HepG2 (cell line): Measurements from ENCODE around the gene UQCR11. TPM values are rescaled to one million over a fixed set of nuclear protein-coding genes. Genes with fewer than 3 reads are reported as not detected.
A peak's percentile ranks its signal among the peaks of the same experiment; 100 is the strongest.

Experiments
- BHLHE40 ChIP-seq: IDR thresholded peaks from 2 replicates; pipeline ENCODE4 v1.6.1; 2011; ENCODE audit warnings: low read length, improper control_type of control experiment
- BRD4 ChIP-seq: sonication (generic); formaldehyde crosslinking; IDR thresholded peaks from 2 replicates; pipeline ENCODE4 v1.4.0; 2020; ENCODE audit warnings: missing genetic modification reagents
- EP300 ChIP-seq, 3 experiments: sonication (generic) in 1 of 3; formaldehyde crosslinking in 1 of 3; IDR thresholded peaks; 2 replicates each; pipeline versions ENCODE4 v1.5.1 to v1.6.1; 2011 to 2020; ENCODE audit warnings: low read depth in 2 of 3, low read length in 2 of 3, borderline replicate concordance in 1 of 3, improper control_type of control experiment in 1 of 3, mild to moderate bottlenecking in 1 of 3, missing genetic modification reagents in 1 of 3, moderate library complexity in 1 of 3
- ERF ChIP-seq: IDR thresholded peaks from 2 replicates; pipeline ENCODE4 v1.6.1; 2018; ENCODE audit warnings: missing biosample characterization, missing genetic modification reagents
- HMG20B ChIP-seq: conservative IDR thresholded peaks from 2 replicates; pipeline ENCODE4 v1.6.1; 2016; ENCODE audit warnings: missing genetic modification reagents, missing compliant biosample characterization
- MAZ ChIP-seq, 2 experiments: sonication (generic) in 1 of 2; formaldehyde crosslinking in 1 of 2; IDR thresholded peaks; 2 replicates each; pipeline versions ENCODE4 v1.5.0 to v1.6.1; 2012 to 2020; ENCODE audit warnings: low read depth in 2 of 2, mild to moderate bottlenecking in 2 of 2, borderline replicate concordance in 1 of 2, improper control_type of control experiment in 1 of 2, low read length in 1 of 2, missing genetic modification reagents in 1 of 2, moderate library complexity in 1 of 2
- NR3C1 ChIP-seq: sonication (generic); formaldehyde crosslinking; IDR thresholded peaks from 2 replicates; pipeline ENCODE4 v1.4.0; 2020; ENCODE audit warnings: missing genetic modification reagents
- PHF20 ChIP-seq: sonication (generic); formaldehyde crosslinking; IDR thresholded peaks from 2 replicates; pipeline ENCODE4 v1.5.0; 2020; ENCODE audit warnings: mild to moderate bottlenecking, missing genetic modification reagents
- POLR2AphosphoS5 ChIP-seq: IDR thresholded peaks from 2 replicates; pipeline ENCODE4 v1.6.1; 2012; ENCODE audit warnings: low read depth, low read length
- PPARG ChIP-seq: conservative IDR thresholded peaks from 2 replicates; pipeline ENCODE4 v1.6.1; 2016; ENCODE audit warnings: missing biosample characterization, missing genetic modification reagents
- SPEN ChIP-seq: sonication (generic); formaldehyde crosslinking; IDR thresholded peaks from 2 replicates; pipeline ENCODE4 v1.5.1; 2020; ENCODE audit warnings: low read depth, mild to moderate bottlenecking, missing genetic modification reagents
- STAG1 ChIP-seq: sonication (generic); formaldehyde crosslinking; IDR thresholded peaks from 2 replicates; pipeline ENCODE4 v1.4.0; 2020; ENCODE audit warnings: missing genetic modification reagents
- THYN1 ChIP-seq: sonication (generic); formaldehyde crosslinking; IDR thresholded peaks from 2 replicates; pipeline ENCODE4 v1.8.1; 2023; ENCODE audit warnings: low read depth, mild to moderate bottlenecking, moderate library complexity, missing genetic modification reagents, borderline replicate concordance
- YEATS2 ChIP-seq: sonication (generic); formaldehyde crosslinking; IDR thresholded peaks from 2 replicates; pipeline ENCODE4 v1.4.0; 2020; ENCODE audit warnings: missing genetic modification reagents, borderline replicate concordance
- ZBTB37 ChIP-seq: sonication (generic); formaldehyde crosslinking; IDR thresholded peaks from 2 replicates; pipeline ENCODE4 v1.4.0; 2020; ENCODE audit warnings: mild to moderate bottlenecking, missing genetic modification reagents
- ZFAT ChIP-seq: sonication (generic); formaldehyde crosslinking; conservative IDR thresholded peaks from 2 replicates; pipeline ENCODE4 v1.8.1; 2023; ENCODE audit warnings: missing genetic modification reagents, inconsistent platforms
- ZNF138 ChIP-seq: sonication (generic); formaldehyde crosslinking; IDR thresholded peaks from 2 replicates; pipeline ENCODE4 v1.5.0; 2020; ENCODE audit warnings: mild to moderate bottlenecking, low read depth, missing genetic modification reagents
- ZNF543 ChIP-seq: sonication (generic); formaldehyde crosslinking; IDR thresholded peaks from 2 replicates; pipeline ENCODE4 v1.4.0; 2020; ENCODE audit warnings: mild to moderate bottlenecking, missing genetic modification reagents
- ZNF619 ChIP-seq: sonication (generic); formaldehyde crosslinking; IDR thresholded peaks from 2 replicates; pipeline ENCODE4 v1.4.0; 2020; ENCODE audit warnings: mild to moderate bottlenecking, missing genetic modification reagents
- ZNF704 ChIP-seq: sonication (generic); formaldehyde crosslinking; IDR thresholded peaks from 2 replicates; pipeline ENCODE4 v1.8.1; 2023; ENCODE audit warnings: mild to moderate bottlenecking, inconsistent platforms, moderate library complexity, missing genetic modification reagents, borderline replicate concordance
- ZNF761 ChIP-seq: sonication (generic); formaldehyde crosslinking; conservative IDR thresholded peaks from 2 replicates; pipeline ENCODE4 v1.4.0; 2020; ENCODE audit warnings: mild to moderate bottlenecking, missing genetic modification reagents
- polyA plus RNA-seq, 8 experiments: library from polyadenylated mRNA; depleted of rRNA in 3 of 8; stranded (reverse) in 7 of 8; unstranded in 1 of 8; fragments of >200 nt; fragmentation: Illumina TruSeq in 4 of 8; extraction: Trizol in 4 of 8; gene quantifications; 2 replicates each; pipeline versions ENCODE4 v1.2.1 to v1.2.3, GENCODE V29; 2011 to 2016; ENCODE audit warnings: low read depth in 4 of 8, missing spikeins in 1 of 8, mixed read lengths in 1 of 8; ENCODE audit not compliant: insufficient read depth in 1 of 8
- total RNA-seq, 5 experiments: library from RNA; depleted of rRNA; stranded (reverse); fragments of >200 nt; fragmentation: Illumina TruSeq; extraction: Trizol; gene quantifications; 2 replicates each; pipeline ENCODE4 v1.2.3, GENCODE V29; 2016; ENCODE audit warnings: low read depth in 1 of 5
- TF ChIP-seq, protein P1 (sequence below): sonication (generic); formaldehyde crosslinking; IDR thresholded peaks from 2 replicates; pipeline ENCODE4 v1.4.0; 2020; ENCODE audit warnings: missing genetic modification reagents
- TF ChIP-seq, protein P2 (sequence below): IDR thresholded peaks from 2 replicates; pipeline ENCODE4 v1.6.1; 2018; ENCODE audit warnings: missing genetic modification reagents

The UQCR11 gene
- total and polyA plus RNA-seq, 2 of the 13 experiments (the other 11 are each of a cell fraction or from before 2014, with no cell fraction given) = 125 to 214 TPM

DNA sequence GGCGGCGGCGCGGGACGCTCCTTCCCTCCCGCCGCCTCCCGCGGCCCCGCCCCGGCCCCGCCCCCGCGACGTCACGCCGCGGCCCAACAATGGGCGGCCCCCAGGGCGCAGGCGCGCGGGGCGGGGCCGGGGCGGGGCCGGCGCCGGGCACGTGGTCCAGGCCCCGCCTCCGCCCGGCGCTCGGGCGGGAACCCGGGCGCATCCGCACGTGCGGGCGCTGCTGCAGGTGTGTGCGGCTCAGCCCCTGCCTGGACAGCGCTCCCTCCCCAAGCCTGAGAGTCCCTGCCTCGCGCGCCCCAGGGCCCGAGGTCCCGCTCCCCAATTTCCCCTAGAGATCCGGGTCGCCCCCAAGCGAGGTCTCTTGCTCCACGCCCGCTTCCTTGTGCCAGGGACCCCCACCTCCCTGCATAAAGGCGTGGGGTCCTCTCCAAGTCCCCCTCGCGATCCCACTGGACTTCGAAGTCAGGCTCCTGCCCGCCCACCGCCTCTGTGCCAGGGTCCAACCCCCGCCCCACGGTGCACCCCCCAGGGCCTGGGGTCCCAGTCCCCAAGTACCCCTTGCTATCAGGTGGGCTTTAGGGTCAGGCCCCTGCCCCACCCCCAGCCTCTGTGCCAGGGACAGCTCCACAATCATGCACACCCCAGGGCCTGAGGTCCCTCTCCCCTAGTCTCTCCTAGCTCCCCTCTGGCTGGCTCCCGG, 36.8 kb downstream of the UQCR11 start, which contains the start of gene MEX3D (continued):
- TF ChIP-seq, protein P1, sequence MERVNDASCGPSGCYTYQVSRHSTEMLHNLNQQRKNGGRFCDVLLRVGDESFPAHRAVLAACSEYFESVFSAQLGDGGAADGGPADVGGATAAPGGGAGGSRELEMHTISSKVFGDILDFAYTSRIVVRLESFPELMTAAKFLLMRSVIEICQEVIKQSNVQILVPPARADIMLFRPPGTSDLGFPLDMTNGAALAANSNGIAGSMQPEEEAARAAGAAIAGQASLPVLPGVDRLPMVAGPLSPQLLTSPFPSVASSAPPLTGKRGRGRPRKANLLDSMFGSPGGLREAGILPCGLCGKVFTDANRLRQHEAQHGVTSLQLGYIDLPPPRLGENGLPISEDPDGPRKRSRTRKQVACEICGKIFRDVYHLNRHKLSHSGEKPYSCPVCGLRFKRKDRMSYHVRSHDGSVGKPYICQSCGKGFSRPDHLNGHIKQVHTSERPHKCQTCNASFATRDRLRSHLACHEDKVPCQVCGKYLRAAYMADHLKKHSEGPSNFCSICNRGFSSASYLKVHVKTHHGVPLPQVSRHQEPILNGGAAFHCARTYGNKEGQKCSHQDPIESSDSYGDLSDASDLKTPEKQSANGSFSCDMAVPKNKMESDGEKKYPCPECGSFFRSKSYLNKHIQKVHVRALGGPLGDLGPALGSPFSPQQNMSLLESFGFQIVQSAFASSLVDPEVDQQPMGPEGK (CRISPR knock-in tag) = no peak
- TF ChIP-seq ZNF704 (CRISPR knock-in tag) (peak; percentile 97), ZNF543 (CRISPR knock-in tag) (0 out of 2 replicates have a peak, but pooled peaks have one; percentile 68), EP300 (IDR thresholded peaks at IDR 0.05; ENCODE audit: low read depth in 2 of 2, low read length in 2 of 2) (no peak), EP300 (CRISPR knock-in tag; IDR thresholded peaks at IDR 0.05; ENCODE audit: borderline replicate concordance) (0 out of 2 replicates have a peak, but pooled peaks have one; percentile 18), ZFAT (CRISPR knock-in tag) (no peak), BRD4 (CRISPR knock-in tag) (0 out of 2 replicates have a peak, but pooled peaks have one; percentile 37), ZNF138 (CRISPR knock-in tag) (0 out of 2 replicates have a peak, but pooled peaks have one; percentile 65), BHLHE40 (peak; percentile 96), MAZ (IDR thresholded peaks at IDR 0.05; ENCODE audit: borderline replicate concordance, low read depth, low read length) (no peak), MAZ (CRISPR knock-in tag; IDR thresholded peaks at IDR 0.05; ENCODE audit: low read depth) (peak; percentile 85), HMG20B (CRISPR knock-in tag) (no peak), THYN1 (CRISPR knock-in tag) (no peak), ZNF761 (peak; percentile 84; the same call in 1 of the 2 replicates), SPEN (CRISPR knock-in tag) (peak; percentile 59; the same call in 1 of the 2 replicates), PPARG (CRISPR knock-in tag) (0 out of 2 replicates have a peak, but pooled peaks have one; percentile 30), POLR2AphosphoS5 (no peak), PHF20 (no peak), YEATS2 (no peak), ZBTB37 (no peak), ERF (CRISPR knock-in tag) (peak; percentile 63; the same call in 1 of the 2 replicates), STAG1 (CRISPR knock-in tag) (no peak), ZNF619 (CRISPR knock-in tag) (no peak), NR3C1 (CRISPR knock-in tag) (no peak)
- TF ChIP-seq, protein P2, sequence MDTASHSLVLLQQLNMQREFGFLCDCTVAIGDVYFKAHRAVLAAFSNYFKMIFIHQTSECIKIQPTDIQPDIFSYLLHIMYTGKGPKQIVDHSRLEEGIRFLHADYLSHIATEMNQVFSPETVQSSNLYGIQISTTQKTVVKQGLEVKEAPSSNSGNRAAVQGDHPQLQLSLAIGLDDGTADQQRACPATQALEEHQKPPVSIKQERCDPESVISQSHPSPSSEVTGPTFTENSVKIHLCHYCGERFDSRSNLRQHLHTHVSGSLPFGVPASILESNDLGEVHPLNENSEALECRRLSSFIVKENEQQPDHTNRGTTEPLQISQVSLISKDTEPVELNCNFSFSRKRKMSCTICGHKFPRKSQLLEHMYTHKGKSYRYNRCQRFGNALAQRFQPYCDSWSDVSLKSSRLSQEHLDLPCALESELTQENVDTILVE = no peak
